ENCODE data around the gene SLC25A42.
"Not testable (repeated sequence)": the region's sequence is repeated elsewhere in the genome, so short reads cannot be mapped to it uniquely, and the experiment has no call there.

Gene SLC25A42, protein sequence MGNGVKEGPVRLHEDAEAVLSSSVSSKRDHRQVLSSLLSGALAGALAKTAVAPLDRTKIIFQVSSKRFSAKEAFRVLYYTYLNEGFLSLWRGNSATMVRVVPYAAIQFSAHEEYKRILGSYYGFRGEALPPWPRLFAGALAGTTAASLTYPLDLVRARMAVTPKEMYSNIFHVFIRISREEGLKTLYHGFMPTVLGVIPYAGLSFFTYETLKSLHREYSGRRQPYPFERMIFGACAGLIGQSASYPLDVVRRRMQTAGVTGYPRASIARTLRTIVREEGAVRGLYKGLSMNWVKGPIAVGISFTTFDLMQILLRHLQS

DNA sequence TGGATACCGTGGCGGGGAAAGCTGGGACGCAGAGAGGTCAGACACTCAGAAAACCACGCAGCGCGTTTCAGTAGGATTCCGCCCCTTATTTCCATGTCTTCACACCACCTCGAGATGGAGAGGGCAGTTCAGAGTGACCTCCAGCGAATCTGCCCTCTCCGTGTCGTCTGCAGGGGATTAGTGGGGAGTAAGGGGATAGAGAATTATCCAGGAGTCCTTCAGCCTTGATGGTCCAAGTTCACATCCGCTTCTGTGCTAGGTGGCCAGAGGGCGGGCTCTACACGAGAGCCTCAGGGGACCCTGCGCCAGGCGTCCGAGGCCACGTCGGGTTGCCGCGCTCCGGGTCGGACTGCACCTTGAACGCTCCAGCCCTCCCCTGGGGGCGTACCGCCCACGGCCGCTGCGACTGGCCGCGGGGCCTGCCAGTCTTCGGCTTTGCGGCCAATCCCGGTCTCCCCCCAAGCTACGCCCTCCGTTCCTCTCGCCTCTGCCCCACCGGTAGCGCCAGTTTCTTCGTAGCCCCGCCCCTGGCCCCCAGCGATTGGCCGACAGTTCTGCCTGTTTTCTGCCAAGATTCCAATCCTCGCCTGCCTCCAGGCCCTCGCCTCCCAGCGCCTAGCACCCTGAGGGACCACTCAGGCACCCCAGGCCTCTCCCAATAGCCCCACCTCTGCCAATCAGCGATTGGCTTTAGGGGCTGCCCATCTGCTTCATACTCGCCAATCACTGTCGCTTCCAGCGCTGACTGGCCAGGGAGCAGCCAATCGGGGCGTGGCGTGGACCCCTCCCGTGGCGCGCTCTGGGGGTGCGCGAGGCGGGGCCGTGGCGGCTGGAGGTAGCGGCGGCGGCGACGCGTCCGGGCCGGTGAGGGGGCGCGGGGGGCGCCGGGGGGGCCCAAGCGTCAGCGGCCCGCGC lies at the start of gene SLC25A42:
SLC25A42 (plus strand) TSS at position 812 of the 915 bp plus-strand sequence. CDS start 32,131 bp downstream, outside the sequence.
- DNase-seq, result peak; percentile 100

GRCh38 chr19:19021115-19021514 lies 42.7 kb upstream of the SLC25A42 start:
- DNase-seq, result peak; percentile 55

DNA sequence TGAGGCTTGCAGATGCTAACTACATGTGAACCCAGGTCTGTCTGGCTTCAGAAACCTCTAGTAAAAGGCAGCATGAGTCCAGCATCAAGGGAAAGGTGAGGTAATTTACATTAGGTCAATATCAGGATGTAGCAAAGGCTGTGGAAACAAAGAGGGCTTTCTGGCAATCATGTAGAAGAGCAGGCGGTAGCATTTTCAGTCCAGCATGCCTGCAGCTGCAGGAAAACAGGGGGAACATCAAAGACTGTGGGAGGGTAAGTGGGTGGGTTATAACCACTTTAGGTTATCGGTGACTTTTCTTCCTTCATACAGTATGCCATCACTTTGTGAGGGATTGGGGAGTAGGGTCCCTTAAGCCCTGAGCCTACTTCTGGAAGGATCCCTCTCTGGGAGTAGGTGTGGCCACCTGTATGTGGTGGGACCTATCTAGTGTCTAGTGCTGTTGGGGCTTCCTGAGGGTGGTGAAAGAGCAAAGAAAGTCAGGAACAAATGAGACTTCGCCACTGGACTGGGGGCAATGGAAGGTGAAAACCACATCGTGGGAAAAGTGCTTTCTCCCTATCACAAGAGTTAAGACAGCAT lies 41.3 kb upstream of the SLC25A42 start:
- DNase-seq, result no peak

- not testable (repeated sequence) for DNase-seq
These were observed 40.4 kb upstream of the SLC25A42 start for GRCh38 chr19:19023376-19023775.

GRCh38 chr19:19025861-19026260 lies 37.9 kb upstream of the SLC25A42 start:
- no peak for DNase-seq

DNA sequence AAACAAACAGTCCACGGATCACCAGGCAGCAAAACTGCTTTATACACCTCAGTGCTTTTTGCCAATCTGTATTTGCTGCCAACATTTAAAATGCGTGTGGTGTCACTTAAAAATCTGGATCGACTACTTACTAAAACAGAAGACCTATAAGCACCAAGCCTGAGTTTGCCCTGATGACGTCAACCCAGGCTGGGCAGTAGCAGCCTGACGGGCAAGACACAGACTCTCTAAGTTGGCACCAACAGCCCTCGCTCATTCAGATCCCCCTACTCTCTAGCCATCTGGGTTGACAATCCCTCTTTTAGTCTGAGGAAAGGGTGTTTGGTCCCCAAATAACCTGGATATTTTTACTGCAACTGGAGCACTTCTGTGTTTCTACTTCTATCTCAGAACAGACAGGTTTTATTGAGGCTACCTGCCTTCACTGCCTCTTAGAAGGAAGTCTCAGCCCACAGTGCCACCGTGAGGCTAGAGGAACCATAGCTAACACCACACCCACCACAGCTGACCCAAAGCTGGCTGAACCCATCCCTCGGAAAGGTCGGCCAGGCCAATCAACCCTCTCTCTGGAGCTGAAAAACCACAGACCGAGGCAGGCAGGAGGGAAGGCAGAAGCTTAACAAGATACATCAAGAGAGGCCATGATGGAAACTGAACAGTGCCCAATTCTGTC lies 37.4 kb upstream of the SLC25A42 start:
- no peak for DNase-seq

DNA sequence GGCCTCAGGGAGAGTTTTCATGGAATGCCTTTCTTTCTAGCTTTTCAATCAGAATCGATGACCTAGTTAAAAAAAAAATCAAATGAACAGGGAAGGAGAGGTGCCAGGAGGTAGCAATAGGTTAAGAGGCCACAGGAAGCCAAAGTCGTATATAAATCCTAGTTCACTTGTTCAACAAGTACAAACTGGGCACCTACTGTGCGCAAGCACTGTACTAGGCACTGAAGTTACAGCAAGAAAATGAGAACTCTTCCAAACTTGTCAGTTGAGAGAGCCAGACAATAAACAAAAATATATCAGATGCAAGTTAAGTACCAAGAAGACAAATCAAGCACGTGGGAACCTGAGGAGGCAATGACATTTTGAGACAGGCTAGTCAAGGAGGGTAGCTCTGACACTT lies 36.6 kb upstream of the SLC25A42 start:
- DNase-seq, result no peak

DNA sequence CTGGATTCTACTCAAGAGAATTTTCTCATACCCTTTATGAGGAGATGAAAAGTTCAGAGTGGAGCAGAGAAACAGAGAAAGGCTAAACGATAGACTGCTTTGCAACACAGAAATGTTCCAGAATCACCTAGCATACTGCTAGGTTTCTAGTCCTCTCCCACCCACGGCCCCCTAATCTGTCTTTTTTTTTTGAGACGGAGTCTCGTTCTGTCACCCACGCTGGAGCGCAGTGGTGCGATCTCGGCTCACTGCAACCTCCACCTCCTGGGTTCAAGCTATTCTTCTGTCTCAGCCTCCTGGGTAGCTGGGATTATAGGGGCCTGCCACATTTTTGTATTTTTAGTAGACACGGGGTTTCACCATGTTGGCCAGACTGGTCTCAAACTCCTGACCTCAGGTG lies 35.3 kb upstream of the SLC25A42 start:
- no peak for DNase-seq

DNA sequence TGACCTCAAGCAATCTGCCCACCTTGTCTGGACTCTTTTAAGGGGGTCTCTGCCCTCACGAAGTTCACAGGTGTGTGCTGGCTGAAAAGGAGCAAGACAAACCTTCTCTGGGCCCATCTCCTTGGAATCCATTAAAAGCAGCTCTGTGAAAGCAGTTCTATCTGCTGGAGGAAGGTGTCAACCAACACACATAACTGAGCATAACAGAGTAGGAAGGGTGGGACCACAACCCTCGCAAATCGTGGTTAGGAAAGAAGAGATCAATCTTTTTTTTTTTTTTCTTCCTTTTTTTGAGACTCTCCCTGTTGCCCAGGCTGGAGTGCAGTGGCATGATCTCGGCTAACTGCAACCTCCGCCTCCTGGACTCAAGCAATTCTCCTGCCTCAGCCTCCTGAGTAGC lies 31.9 kb upstream of the SLC25A42 start:
- DNase-seq, result no peak

GRCh38 chr19:19032420-19033175 lies 31.2 kb upstream of the SLC25A42 start:
- DNase-seq, result peak; percentile 96

DNA sequence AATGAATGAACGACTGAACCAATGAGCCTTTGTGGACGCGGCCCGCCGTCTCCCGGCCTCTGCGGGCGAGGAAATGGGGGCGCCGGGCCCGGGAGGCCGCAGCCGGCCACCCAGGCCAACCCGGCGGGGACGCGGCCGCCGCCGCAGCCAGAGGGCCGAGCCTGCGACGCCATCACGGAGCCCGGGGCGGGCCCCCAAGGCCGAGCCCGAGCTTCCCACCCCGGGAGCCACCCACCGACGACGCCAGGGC lies 30.7 kb upstream of the SLC25A42 start:
- DNase-seq, result no peak

GRCh38 chr19:19033426-19034203 lies 30.2 kb upstream of the SLC25A42 start, which contains the start of the genes ARMC6 and SUGP2:
Gene ARMC6, plus strand, starts transcription at chr19:19033603. Its CDS starts 607 bp downstream, at chr19:19034210.
Gene SUGP2, minus strand, starts transcription at chr19:19033517. Its CDS starts 2,446 bp downstream, at chr19:19031071.
- DNase-seq, result peak; percentile 85

- peak; percentile 54 for DNase-seq
These were observed 29.6 kb upstream of the SLC25A42 start for GRCh38 chr19:19034204-19034624.

GRCh38 chr19:19039901-19040300 lies 23.9 kb upstream of the SLC25A42 start:
- DNase-seq, result no peak

DNA sequence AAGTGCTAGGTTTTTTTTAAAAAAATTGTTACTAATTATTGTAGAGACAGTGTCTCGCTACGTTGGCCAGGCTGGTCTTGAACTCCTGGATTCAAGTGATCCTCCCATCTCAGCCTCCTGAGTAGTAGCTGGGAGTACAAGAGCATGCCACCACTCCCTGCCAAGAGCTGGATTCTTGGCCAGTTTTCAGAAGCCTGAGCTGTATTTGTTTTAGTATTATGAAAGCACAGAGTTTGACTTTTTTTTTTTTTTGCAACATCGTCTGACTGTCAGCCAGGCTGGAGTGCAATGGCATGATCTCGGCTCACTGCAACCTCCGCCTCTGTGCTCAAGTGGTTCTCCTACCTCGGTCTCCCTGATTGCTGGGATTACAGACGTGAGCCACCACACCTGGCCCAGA lies 23.4 kb upstream of the SLC25A42 start:
- DNase-seq, result peak; percentile 67

GRCh38 chr19:19042732-19043280 lies 21.0 kb upstream of the SLC25A42 start:
- no peak for DNase-seq

- no peak for DNase-seq
These were observed 20.3 kb upstream of the SLC25A42 start for GRCh38 chr19:19043481-19043880.

DNA sequence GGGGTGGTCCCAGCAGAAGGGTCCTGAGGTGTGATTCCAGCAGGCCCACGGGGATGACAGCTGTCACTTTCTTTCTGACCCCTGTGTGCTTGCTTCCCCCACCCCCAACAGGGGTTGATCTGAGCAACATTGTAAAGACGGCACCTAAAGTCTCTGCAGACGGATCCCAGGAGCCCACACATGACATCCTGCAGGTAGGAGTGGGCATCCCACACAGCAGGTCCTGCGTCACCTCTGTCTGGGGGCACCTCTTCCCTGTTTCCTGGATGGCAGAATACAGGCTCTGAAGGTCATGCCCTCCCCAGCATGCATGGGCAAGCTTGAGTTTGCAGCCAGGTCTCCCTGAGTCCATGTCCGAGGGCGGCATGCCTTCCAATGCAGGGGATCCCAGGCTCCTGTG lies 19.9 kb upstream of the SLC25A42 start:
- no peak for DNase-seq

- no peak for DNase-seq
These were observed 14.4 kb upstream of the SLC25A42 start for GRCh38 chr19:19049406-19049805.

DNA sequence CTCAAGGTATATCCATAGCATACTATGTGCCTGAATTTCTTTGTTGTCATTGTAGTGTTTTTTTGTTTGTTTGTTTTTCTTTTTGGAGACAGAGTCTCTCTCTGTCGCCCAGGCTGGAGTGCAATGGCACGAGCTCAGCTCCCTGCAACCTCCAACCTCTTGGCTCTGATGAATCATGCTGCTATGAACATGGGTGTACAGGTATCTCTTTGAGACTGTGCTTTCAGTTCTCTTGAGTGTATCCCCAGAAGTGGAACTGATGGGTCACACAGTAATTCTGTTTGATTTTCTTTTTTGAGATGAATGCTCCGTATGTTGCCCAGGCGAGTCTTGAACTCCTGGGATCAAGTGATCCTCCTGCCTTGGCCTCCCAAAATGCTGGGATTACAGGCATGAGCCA lies 13.7 kb upstream of the SLC25A42 start:
- no peak for DNase-seq

- DNase-seq, result no peak
These were observed 13.1 kb upstream of the SLC25A42 start for GRCh38 chr19:19050731-19051130.
